Measurements from ENCODE around the gene FSTL5.

The FSTL5 gene

DNA sequence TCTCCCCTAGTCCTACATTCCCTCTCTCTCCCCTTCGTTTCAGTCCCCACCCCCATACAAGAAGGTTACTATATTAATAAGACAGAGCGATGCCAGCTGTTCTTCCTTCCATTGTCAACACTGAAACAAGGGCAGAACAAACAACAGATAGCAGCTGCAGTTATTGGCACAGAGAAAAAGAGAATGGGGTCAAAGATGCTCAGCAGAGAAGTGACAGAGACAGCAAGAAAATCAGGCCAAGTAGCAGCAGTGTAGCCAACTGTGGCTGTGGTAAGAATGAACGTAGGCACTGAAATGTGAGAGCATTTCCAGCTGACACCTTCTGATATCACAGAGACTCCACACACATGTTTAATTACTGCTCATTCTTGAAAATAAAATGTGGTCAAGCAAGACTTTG, 641.8 kb downstream of the FSTL5 start:
- Histone ChIP-seq H3K9ac (ENCODE audit: low read length) (no peak overlapping the region), H3K36me3 (ENCODE audit: control insufficient read depth, insufficient read depth, low read length) (no peaks in the 10 kb centered on the region), H3K27me3 (ENCODE audit: control insufficient read depth, insufficient read depth, low read length) (no peaks in the 10 kb centered on the region), H3K4me3 (ENCODE audit: low read length) (no peak overlapping the region), H3K9me3 (ENCODE audit: control insufficient read depth, low read length) (no peaks in the 10 kb centered on the region), H3K4me1 (ENCODE audit: control insufficient read depth, insufficient read depth, low read length) (no peaks in the 10 kb centered on the region)

DNA sequence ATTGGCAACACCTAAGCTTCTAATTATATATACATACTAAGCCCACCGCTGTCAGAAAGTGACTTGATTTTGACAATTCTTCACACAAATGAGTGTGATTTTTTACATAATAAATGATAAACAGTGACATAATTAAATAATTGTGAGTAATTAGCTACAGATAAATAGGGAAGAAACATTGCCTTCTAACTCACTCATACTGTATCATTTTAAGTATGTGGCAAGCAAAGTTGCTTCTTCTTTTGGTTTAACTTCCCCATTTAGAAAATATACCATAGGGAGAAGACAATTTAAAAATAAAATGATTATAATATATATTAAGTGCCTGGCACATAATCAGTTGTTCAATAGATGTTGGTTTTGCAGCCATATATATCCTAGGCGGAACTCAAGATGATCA, 644.2 kb downstream of the FSTL5 start:
- H3K4me1 ChIP-seq (ENCODE audit: control insufficient read depth, insufficient read depth, low read length) = no peaks in the 10 kb centered on the region
- H3K27me3 ChIP-seq (ENCODE audit: control insufficient read depth, insufficient read depth, low read length) = no peaks in the 10 kb centered on the region
- H3K4me3 ChIP-seq (ENCODE audit: low read length) = no peak overlapping the region
- no peaks in the 10 kb centered on the region for H3K9me3 ChIP-seq (ENCODE audit: control insufficient read depth, low read length)
- no peaks in the 10 kb centered on the region for H3K36me3 ChIP-seq (ENCODE audit: control insufficient read depth, insufficient read depth, low read length)
- H3K9ac ChIP-seq (ENCODE audit: low read length) = no peak overlapping the region

DNA sequence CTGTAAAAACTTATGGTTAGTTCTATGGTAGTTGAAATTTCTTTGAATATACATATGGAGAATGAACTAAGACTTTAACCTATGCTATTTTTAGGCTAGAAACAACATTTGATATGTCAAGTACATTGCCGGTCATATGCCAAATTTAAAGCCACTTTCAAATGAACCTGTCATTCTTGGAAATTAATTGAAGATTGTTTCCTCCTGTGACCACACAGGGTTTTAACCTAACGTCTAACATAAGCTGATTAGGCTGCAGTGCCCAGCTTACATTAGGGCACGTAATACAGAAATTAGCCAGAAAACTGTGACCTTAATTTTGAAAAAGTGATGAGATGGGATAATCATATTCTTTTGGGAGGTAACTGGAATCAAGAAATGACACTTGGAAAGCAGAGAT, 645.9 kb downstream of the FSTL5 start:
- Histone ChIP-seq H3K27me3 (ENCODE audit: control insufficient read depth, insufficient read depth, low read length) (no peaks in the 10 kb centered on the region), H3K36me3 (ENCODE audit: control insufficient read depth, insufficient read depth, low read length) (no peaks in the 10 kb centered on the region), H3K4me3 (ENCODE audit: low read length) (no peak overlapping the region), H3K9me3 (ENCODE audit: control insufficient read depth, low read length) (no peaks in the 10 kb centered on the region), H3K4me1 (ENCODE audit: control insufficient read depth, insufficient read depth, low read length) (no peaks in the 10 kb centered on the region), H3K9ac (ENCODE audit: low read length) (no peak overlapping the region)

DNA sequence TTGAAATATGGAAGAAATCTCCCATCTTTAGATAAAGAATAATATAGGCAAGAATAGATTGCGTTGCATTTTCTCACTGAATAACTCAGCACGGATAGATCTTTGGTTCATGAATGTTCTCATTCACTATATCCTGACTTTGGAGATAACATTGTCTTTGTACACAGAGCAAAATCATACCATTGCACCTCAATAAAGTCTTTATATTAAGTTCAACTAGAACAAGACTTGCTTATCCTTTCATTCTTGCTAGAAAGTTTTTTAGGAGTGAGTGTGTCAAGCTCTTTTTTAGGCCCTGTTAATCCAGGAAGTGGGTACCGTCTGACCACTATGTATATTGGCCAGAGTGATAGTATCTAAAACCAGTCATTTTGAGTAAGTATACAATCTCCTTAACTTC, 658.7 kb downstream of the FSTL5 start:
- Histone ChIP-seq H3K4me1 (ENCODE audit: control insufficient read depth, insufficient read depth, low read length) (no peaks in the 10 kb centered on the region), H3K36me3 (ENCODE audit: control insufficient read depth, insufficient read depth, low read length) (no peaks in the 10 kb centered on the region), H3K9ac (ENCODE audit: low read length) (no peak overlapping the region), H3K27me3 (ENCODE audit: control insufficient read depth, insufficient read depth, low read length) (no peaks in the 10 kb centered on the region), H3K9me3 (ENCODE audit: control insufficient read depth, low read length) (no peaks in the 10 kb centered on the region), H3K4me3 (ENCODE audit: low read length) (no peak overlapping the region)

- H3K27me3 ChIP-seq (ENCODE audit: control insufficient read depth, insufficient read depth, low read length) = no peaks in the 10 kb centered on the region
Measured at GRCh38 chr4:161498155-161498554, 665.6 kb downstream of the FSTL5 start.

DNA sequence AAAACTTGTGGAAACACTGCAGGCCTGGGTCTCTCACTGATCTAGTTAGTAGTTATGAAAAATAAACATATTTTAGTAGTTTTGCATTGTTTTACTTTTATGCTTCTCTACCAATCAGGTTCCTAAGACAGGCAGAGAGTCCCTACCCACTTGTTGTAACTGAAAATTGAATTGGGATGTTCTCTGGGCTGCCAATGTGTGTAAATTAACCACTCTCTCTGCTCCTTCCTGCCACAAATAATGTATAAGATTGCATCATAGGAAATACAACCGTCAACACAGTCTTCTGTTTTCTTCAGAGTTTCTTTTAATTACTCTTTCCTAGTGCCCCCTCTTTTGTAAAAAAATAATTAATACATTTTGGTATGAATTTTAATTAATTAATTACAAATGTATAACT, 677.3 kb downstream of the FSTL5 start:
- Histone ChIP-seq H3K4me3 (ENCODE audit: low read length) (no peak overlapping the region), H3K9me3 (ENCODE audit: control insufficient read depth, low read length) (no peaks in the 10 kb centered on the region), H3K27me3 (ENCODE audit: control insufficient read depth, insufficient read depth, low read length) (no peaks in the 10 kb centered on the region), H3K4me1 (ENCODE audit: control insufficient read depth, insufficient read depth, low read length) (no peaks in the 10 kb centered on the region), H3K9ac (ENCODE audit: low read length) (no peak overlapping the region), H3K36me3 (ENCODE audit: control insufficient read depth, insufficient read depth, low read length) (no peaks in the 10 kb centered on the region)

More at GRCh38 chr4:161498155-161498554, 665.6 kb downstream of the FSTL5 start:
- Histone ChIP-seq H3K9me3 (ENCODE audit: control insufficient read depth, low read length) (no peaks in the 10 kb centered on the region), H3K36me3 (ENCODE audit: control insufficient read depth, insufficient read depth, low read length) (no peaks in the 10 kb centered on the region), H3K4me3 (ENCODE audit: low read length) (no peak overlapping the region), H3K4me1 (ENCODE audit: control insufficient read depth, insufficient read depth, low read length) (no peaks in the 10 kb centered on the region), H3K9ac (ENCODE audit: low read length) (no peak overlapping the region)

DNA sequence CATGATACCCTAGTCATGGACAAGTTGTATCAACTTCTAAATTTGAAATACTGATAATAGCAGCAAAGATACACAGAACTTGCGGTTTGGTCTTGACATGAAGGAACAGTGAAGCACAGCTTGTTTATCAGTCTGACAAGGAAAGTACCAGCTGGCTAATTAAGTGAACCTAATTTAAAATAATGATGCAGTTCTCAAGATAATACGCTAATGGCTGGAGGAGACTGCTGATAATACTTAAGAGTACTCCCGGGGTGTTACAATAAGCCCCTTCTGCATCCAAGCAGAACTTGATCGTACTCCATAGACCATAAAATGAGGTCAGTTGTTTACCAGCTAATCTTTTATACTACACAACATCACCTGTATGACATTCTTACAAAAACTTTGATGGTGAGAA, 697.5 kb downstream of the FSTL5 start:
- Histone ChIP-seq H3K27me3 (ENCODE audit: control insufficient read depth, insufficient read depth, low read length) (no peaks in the 10 kb centered on the region), H3K36me3 (ENCODE audit: control insufficient read depth, insufficient read depth, low read length) (no peaks in the 10 kb centered on the region), H3K9ac (ENCODE audit: low read length) (no peak overlapping the region), H3K4me1 (ENCODE audit: control insufficient read depth, insufficient read depth, low read length) (no peaks in the 10 kb centered on the region), H3K9me3 (ENCODE audit: control insufficient read depth, low read length) (no peaks in the 10 kb centered on the region), H3K4me3 (ENCODE audit: low read length) (no peak overlapping the region)

DNA sequence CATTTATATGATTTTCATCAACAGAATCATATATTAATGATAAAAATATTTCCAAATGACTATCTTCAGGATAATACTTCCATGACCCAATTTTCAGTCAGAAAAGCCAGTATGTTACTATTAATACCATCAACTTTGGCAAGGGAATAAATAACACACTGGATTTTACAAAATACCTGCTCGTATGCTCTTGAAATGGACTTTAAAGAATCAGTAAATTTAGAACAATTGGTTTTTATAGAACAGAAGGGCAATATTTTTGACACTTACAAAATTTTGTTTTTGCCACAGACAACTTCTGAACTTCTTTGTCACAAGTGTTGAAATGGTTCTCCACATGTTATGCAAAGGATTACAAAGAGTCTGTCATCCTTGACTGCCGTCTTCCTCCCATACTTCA, 700.4 kb downstream of the FSTL5 start:
- Histone ChIP-seq H3K9me3 (ENCODE audit: control insufficient read depth, low read length) (no peaks in the 10 kb centered on the region), H3K27me3 (ENCODE audit: control insufficient read depth, insufficient read depth, low read length) (no peaks in the 10 kb centered on the region), H3K9ac (ENCODE audit: low read length) (no peak overlapping the region), H3K4me1 (ENCODE audit: control insufficient read depth, insufficient read depth, low read length) (no peaks in the 10 kb centered on the region), H3K36me3 (ENCODE audit: control insufficient read depth, insufficient read depth, low read length) (no peaks in the 10 kb centered on the region), H3K4me3 (ENCODE audit: low read length) (no peak overlapping the region)

DNA sequence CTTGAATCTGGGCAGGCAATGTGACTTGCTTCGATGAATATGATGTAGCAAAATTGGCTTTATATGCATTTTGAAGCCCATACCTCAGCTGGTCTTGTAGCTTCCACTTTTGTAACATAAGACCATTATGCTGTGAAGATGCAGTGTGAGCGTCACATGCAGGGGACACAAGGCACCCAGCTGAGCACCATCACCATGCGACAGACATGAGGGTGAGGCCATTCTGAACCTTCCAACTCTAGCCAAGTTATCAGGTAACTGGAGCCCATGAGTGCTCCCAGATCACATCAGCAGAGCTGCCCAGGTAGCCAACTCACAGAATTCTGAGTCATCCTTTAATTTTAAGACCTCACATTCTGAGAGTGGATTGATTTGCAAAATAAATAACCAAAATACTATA, 705.9 kb downstream of the FSTL5 start:
- no peaks in the 10 kb centered on the region for H3K27me3 ChIP-seq (ENCODE audit: control insufficient read depth, insufficient read depth, low read length)
- no peak overlapping the region for H3K4me3 ChIP-seq (ENCODE audit: low read length)
- H3K36me3 ChIP-seq (ENCODE audit: control insufficient read depth, insufficient read depth, low read length) = no peaks in the 10 kb centered on the region
- H3K9ac ChIP-seq (ENCODE audit: low read length) = no peak overlapping the region
- no peaks in the 10 kb centered on the region for H3K9me3 ChIP-seq (ENCODE audit: control insufficient read depth, low read length)
- no peaks in the 10 kb centered on the region for H3K4me1 ChIP-seq (ENCODE audit: control insufficient read depth, insufficient read depth, low read length)

DNA sequence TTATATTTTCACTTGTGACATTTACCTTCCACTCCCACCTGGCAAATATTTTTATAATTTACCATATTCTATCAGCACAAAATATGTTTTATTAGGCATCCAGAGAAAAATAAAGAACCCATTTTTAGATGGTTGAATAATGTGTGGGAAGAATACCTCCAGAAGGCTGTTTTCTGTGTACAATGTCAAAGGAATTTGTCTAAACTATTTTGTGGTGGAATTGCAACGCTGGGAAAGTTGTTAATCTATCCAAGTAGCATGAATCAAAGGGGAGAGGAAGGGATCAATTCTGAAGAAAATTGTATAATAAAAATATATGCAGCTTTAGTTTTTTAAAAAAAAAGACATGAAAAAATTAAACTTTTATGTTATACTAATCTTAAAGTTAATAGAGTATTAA, 706.5 kb downstream of the FSTL5 start:
- no peaks in the 10 kb centered on the region for H3K9me3 ChIP-seq (ENCODE audit: control insufficient read depth, low read length)
- H3K36me3 ChIP-seq (ENCODE audit: control insufficient read depth, insufficient read depth, low read length) = no peaks in the 10 kb centered on the region
- H3K27me3 ChIP-seq (ENCODE audit: control insufficient read depth, insufficient read depth, low read length) = no peaks in the 10 kb centered on the region
- H3K4me1 ChIP-seq (ENCODE audit: control insufficient read depth, insufficient read depth, low read length) = no peaks in the 10 kb centered on the region
- H3K9ac ChIP-seq (ENCODE audit: low read length) = no peak overlapping the region
- H3K4me3 ChIP-seq (ENCODE audit: low read length) = no peak overlapping the region

- H3K4me3 ChIP-seq (ENCODE audit: low read length) = no peak overlapping the region
- no peaks in the 10 kb centered on the region for H3K36me3 ChIP-seq (ENCODE audit: control insufficient read depth, insufficient read depth, low read length)
- H3K4me1 ChIP-seq (ENCODE audit: control insufficient read depth, insufficient read depth, low read length) = no peaks in the 10 kb centered on the region
- H3K27me3 ChIP-seq (ENCODE audit: control insufficient read depth, insufficient read depth, low read length) = no peaks in the 10 kb centered on the region
- H3K9ac ChIP-seq (ENCODE audit: low read length) = no peak overlapping the region
- H3K9me3 ChIP-seq (ENCODE audit: control insufficient read depth, low read length) = no peaks in the 10 kb centered on the region
Measured at GRCh38 chr4:161454860-161455259, 708.9 kb downstream of the FSTL5 start.

- Histone ChIP-seq H3K36me3 (ENCODE audit: control insufficient read depth, insufficient read depth, low read length) (no peaks in the 10 kb centered on the region), H3K9me3 (ENCODE audit: control insufficient read depth, low read length) (no peaks in the 10 kb centered on the region), H3K9ac (ENCODE audit: low read length) (no peak overlapping the region), H3K4me3 (ENCODE audit: low read length) (no peak overlapping the region), H3K27me3 (ENCODE audit: control insufficient read depth, insufficient read depth, low read length) (no peaks in the 10 kb centered on the region), H3K4me1 (ENCODE audit: control insufficient read depth, insufficient read depth, low read length) (no peaks in the 10 kb centered on the region)
Measured at GRCh38 chr4:161448550-161449180, 715.1 kb downstream of the FSTL5 start.

- Histone ChIP-seq H3K36me3 (ENCODE audit: control insufficient read depth, insufficient read depth, low read length) (no peaks in the 10 kb centered on the region), H3K9me3 (ENCODE audit: control insufficient read depth, low read length) (no peaks in the 10 kb centered on the region), H3K9ac (ENCODE audit: low read length) (no peak overlapping the region), H3K4me3 (ENCODE audit: low read length) (no peak overlapping the region), H3K4me1 (ENCODE audit: control insufficient read depth, insufficient read depth, low read length) (no peaks in the 10 kb centered on the region), H3K27me3 (ENCODE audit: control insufficient read depth, insufficient read depth, low read length) (no peaks in the 10 kb centered on the region)
Measured at GRCh38 chr4:161444626-161445025, 719.2 kb downstream of the FSTL5 start.
